NCI-H1092 treated with DMSO at 0.1 percent for 48 hours (cell line): ENCODE measurements around the gene RYR1.
"Not testable (repeated sequence)": the region's sequence is repeated elsewhere in the genome, so short reads cannot be mapped to it uniquely, and the experiment has no call there.

Experiments used
- DNase-seq: peaks from one replicate; lab custom pipeline; 2025; lab: John Stamatoyannopoulos, UW

The RYR1 gene

DNA sequence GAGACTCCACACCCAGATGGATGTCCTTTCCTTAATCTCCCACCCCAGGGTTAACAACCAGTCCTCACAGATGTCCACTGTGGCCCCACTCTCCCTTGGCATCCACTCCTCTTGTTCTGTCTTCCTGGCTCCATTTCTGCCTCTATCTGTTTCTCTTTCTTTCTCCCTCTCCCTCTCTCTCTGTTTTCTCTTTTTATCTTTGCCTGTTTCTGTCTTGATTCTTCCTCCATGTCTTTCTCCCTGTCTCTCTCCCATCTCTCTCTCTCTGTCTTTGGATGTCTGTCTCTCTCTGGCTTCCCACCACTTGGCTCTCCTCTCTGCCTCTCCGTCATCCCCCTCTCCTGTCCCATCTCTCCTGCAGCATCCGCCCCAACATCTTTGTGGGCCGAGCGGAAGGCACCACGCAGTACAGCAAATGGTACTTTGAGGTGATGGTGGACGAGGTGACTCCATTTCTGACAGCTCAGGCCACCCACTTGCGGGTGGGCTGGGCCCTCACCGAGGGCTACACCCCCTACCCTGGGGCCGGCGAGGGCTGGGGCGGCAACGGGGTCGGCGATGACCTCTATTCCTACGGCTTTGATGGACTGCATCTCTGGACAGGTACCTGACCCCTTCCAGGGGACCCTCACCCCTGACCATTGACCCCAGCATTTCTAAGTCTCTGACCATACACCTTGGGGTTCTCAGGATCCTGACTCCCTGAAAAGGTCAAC is 24.4 kb downstream of the RYR1 start:
- no peak for DNase-seq

DNA sequence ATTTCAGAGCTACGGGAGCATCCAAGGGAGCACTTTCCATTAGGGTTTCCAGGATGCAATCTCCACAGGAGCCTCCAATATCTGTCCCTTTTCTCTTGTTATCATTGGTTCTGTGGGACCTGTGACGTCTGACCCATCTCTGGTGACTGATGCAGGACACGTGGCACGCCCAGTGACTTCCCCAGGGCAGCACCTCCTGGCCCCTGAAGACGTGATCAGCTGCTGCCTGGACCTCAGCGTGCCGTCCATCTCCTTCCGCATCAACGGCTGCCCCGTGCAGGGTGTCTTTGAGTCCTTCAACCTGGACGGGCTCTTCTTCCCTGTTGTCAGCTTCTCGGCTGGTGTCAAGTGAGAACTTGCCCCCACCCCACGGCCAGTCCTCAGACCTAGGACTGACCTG is 25.5 kb downstream of the RYR1 start:
- no peak for DNase-seq

DNA sequence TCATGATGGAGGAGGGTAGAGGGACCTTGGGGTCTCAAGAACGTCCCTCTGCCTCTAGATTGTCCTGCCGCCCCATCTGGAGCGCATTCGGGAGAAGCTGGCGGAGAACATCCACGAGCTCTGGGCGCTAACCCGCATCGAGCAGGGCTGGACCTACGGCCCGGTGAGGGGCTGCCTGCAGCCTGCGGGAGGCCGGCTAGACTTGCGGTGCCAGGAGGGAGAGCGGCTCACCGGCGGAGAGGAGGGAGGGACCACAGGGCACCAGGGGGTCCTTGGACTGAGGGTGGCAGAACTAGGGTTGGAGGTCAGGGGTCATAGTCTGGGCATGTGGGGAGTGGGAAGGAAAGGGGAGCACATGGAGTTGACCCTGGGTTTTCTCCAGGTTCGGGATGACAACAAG is 29.9 kb downstream of the RYR1 start:
- DNase-seq = no peak

DNA sequence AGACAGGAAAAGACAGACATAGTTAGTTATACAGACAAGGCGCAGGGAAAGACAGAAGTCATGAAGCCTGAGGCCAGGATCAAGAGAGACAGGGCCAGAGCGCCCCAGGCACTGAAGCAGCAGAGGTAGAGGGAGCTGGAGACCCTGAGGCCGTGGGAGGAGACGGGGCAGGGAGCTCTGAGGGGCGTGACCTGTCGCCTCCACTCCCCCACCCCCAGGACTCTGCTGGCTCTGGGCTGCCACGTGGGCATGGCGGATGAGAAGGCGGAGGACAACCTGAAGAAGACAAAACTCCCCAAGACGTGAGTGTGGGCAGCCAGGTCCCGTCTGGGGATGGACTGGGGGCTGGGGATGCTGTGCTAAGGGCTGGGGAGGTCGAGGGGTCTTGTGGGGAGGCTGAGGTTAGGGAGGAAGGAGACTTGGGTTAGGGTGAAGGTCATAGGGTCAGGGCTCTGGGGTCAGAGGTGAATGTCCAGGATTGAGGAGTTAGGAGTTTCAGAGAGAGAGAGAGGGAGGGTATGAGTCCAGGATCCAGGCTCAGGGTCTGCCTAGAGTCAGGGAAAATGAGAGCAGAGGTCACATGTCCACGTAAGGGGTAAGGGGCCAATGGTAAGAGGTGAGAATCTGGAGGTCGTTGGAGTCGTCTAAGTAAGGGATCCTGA is 31.1 kb downstream of the RYR1 start:
- no peak for DNase-seq

DNA sequence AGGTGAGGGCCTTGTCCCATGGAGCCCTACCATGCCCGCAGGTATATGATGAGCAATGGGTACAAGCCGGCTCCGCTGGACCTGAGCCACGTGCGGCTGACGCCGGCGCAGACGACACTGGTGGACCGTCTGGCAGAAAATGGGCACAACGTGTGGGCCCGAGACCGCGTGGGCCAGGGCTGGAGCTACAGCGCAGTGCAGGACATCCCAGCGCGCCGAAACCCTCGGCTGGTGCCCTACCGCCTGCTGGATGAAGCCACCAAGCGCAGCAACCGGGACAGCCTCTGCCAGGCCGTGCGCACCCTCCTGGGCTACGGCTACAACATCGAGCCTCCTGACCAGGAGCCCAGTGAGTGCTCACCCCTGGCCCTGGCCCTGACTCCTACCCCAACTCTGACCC is 32.6 kb downstream of the RYR1 start:
- DNase-seq = no peak

DNA sequence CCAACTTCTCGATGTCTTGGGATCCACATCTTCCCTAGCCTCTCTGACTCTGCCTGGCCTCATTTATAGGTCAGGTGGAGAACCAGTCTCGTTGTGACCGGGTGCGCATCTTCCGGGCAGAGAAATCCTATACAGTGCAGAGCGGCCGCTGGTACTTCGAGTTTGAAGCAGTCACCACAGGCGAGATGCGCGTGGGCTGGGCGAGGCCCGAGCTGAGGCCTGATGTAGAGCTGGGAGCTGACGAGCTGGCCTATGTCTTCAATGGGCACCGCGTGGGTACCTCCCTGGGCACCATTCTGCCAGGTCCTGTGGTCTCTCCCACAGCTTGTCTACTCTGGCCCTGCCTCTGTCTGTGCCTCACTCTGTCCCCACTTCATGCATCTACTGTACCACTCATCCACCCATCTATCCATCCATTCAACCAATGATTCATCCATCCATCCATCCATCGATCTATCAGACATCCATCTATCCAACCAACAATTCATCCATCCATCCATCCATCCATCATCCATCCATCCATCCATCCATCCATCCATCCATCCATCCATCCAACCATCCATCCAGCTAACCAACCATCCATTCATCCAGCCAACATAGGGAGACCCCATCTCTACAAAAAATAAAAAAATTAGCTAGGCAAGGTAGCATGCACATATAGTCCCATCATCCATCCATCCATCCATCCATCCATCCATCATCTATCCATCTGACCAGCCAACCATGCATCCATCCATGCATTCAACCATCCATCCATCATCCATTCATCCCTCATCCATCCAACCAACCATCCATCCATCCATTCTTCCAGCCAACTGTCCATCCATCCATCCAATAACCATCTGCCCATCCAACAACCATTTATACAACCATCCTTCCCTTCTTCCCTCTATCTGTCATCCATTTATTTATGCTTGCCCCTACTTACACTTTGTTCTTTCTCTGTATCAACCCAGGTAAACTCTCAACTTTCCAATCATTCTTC is 34.3 kb downstream of the RYR1 start:
- DNase-seq = no peak

DNA sequence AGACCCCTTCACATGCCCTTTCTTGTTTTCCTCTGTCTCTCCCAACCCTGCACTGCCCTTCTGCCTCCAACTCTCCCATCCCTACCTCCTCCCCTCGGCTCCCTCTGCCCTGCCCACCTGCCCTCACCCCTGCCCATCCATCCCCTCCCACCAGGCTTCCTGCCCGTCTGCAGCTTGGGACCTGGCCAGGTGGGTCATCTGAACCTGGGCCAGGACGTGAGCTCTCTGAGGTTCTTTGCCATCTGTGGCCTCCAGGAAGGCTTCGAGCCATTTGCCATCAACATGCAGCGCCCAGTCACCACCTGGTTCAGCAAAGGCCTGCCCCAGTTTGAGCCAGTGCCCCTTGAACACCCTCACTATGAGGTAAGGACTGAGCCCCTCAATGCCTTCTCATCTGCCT is 35.7 kb downstream of the RYR1 start:
- no peak for DNase-seq

DNA sequence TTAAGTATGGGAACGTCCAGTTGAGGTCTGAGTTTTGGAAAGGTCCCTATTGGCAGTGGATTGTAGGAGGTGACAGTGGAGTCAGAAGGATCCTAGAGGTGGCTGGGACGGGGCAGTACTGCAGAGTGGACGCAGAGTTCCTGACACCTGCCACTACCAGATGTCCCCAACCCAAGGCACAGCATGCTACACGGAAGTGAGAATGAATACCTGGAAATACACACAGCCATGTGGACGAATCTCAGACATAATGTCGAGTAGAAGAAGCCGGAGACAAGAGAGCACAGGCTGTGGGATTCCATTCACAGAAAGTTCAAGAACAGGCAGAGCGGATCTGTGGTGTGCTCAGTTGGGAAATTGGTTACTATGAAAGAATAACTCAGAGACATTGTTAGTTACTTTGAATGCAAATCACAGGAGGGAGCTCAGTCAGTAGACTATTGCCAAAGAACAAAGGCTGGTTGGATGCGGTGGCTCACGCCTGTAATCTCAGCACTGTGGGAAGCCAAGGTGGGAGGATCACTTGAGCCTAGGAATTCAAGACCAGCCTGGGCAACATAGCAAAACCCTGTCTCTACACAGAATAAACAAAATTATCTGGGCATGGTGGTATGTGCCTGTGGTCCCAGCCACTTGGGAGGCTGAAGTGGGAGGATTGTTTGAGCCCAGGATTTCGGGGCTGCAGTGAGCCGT is 37.4 kb downstream of the RYR1 start:
- DNase-seq = no peak

DNA sequence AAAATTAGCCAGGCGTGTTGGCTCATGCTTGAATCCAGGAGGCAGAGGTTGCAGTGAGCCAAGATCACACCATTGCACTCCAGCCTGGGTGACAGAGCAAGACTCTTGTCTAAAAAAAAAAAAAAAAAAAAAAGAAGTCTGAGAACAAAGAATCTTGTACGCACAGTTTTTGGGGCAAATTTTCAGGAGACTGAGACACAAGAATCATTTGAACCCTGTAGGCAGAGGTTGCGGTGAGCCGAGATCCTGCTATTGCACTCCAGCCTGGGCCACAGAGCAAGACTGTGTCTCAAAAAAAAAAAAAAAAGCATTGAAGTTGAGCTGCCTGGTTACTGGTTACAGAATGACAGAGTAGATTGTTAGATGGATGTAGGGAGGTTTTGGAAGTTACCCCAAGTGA is 39.2 kb downstream of the RYR1 start:
- DNase-seq = not testable (repeated sequence)

DNA sequence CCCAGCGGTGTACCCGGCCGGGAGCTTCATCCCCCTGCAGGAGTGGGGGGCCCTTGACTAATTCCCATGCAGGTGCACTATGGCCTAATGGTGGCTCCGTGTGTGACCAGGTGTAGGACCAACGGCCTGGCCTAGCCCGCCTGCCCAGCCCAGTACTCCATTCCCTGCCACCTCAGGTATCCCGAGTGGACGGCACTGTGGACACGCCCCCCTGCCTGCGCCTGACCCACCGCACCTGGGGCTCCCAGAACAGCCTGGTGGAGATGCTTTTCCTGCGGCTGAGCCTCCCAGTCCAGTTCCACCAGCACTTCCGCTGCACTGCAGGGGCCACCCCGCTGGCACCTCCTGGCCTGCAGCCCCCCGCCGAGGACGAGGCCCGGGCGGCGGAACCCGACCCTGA is 39.7 kb downstream of the RYR1 start:
- DNase-seq = no peak

DNA sequence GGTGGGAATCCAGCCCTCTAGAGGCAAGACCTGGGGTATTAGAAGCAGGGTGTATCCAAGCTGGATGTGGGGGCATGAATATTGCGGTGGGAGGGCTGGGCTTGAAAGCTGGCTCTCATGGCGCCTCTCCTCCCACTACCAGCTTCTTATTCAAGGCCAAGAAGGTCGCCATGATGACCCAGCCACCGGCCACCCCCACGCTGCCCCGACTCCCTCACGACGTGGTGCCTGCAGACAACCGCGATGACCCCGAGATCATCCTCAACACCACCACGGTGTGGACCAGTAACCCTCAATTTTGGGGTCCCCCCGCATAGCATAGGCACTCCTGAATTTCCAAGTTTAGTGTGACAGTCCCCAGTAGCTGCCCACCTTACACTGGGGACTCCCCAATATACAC is 41.7 kb downstream of the RYR1 start:
- no peak for DNase-seq

DNA sequence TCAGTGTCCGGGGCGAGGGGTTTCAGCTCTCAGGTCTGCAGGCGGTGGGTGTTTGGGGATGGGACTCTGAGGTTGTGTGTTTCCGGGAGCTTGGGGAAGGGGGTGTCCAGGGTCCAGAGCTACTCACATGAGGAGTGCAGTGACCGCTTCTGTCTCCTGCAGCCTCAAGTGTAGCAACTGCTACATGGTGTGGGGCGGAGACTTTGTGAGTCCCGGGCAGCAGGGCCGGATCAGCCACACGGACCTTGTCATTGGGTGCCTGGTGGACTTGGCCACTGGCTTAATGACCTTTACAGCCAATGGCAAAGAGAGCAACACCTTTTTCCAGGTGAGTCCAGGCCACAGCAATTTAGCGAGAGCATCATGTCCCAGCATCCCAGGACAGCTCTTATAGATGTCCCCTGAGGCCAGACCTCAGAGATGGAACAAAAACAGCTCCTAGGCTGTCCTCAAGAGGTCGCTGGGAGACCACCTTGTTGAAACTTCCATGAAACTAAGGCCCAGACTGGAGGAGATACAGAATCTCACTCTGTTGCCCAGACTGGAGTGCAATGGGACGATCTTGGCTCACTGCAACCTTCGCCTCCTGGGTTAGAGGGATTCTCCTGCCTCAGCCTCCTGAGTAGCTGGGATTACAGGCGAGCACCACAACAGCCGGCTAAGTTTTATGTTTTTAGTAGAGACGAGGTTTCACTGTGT is 44.9 kb downstream of the RYR1 start:
- DNase-seq = no peak

DNA sequence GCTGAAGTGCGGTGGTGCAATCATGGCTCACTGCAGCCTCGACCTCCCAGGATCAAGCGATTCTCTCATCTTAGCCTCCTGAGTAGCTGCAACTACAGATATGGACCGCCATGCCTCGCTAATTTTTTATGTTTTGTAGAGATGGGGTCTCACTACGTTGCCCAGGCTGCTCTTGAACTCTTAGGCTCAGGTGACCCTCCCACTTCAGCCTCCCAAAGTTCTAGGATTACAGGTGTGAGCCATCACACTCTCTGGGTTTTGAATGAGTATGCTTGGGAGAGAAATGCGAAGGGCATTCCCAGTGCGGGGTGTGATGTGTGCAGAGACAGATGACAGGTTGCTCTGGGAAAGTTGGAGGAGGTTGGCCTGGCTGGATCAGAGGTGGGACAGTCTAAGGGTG is 49.0 kb downstream of the RYR1 start:
- no peak for DNase-seq

DNA sequence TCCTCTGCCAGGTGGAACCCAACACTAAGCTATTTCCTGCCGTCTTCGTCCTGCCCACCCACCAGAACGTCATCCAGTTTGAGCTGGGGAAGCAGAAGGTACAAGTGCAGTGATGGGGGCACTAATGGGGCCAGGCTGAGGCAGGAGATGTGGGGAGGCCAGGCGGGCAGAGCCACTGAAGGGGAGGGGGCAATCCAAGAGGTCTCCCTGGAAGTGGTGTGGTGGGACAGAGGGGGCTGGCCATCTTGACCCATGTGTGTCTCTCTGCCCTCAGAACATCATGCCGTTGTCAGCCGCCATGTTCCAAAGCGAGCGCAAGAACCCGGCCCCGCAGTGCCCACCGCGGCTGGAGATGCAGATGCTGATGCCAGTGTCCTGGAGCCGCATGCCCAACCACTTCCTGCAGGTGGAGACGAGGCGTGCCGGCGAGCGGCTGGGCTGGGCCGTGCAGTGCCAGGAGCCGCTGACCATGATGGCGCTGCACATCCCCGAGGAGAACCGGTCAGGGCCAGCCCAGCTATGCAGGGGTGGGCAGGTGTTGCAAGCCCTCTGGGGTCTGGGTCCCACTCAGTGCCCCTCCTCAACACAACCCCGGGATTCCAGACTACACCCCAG is 49.6 kb downstream of the RYR1 start:
- no peak for DNase-seq

DNA sequence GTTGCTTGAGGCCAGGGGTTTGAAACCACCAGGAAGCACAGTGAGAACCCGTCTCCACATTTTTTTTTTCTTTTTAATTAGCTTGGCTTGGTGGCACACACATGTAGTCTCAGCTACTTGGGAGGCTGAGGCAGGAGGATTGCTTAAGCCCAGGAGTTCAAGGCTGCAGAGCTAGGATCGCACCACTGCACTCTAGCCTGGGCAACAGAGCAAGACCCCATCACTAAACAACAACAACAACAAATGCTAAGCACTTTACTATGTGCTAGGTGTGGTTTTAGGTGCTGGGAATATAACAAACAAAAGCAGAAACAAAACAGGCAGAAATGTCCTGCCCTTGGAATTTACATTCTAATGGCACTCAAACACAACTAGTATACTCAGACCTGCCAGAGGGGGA is 51.3 kb downstream of the RYR1 start:
- DNase-seq = no peak

DNA sequence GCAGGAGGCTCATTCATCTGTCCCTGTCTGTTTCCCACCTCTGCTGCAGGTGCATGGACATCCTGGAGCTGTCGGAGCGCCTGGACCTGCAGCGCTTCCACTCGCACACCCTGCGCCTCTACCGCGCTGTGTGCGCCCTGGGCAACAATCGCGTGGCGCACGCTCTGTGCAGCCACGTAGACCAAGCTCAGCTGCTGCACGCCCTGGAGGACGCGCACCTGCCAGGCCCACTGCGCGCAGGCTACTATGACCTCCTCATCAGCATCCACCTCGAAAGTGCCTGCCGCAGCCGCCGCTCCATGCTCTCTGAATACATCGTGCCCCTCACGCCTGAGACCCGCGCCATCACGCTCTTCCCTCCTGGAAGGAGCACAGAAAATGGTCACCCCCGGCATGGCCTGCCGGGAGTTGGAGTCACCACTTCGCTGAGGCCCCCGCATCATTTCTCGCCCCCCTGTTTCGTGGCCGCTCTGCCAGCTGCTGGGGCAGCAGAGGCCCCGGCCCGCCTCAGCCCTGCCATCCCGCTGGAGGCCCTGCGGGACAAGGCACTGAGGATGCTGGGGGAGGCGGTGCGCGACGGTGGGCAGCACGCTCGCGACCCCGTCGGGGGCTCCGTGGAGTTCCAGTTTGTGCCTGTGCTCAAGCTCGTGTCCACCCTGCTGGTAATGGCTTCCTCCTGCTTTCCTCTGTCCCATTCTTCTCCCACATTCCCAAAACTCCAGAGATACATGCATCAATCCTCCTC is 52.2 kb downstream of the RYR1 start:
- no peak for DNase-seq

DNA sequence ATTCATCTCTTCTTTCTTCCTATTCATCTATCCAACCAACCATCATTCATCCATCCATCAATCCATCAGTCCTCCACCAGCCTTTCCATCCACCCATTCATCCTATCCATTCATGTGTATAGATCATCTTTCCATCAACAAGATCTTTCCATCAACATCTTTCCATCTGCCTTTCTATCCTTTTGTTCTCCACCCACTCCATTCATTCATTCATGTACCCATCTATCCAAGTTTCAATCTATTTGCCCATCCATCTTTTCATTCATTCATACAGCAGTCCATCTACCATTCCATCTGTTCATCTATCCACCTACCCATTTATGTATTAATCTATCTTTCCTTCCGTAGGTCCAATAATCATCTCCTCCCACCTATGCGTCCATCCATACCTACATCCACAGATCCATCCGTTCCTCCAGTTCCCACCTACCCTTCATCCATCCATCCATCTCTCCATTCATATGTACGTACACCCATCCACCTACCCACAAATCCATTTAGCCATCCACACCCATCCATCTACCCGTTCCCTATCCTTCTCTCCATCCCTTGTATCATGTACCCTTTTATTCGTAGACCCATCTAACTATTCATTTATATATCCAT is 53.3 kb downstream of the RYR1 start:
- DNase-seq = no peak

DNA sequence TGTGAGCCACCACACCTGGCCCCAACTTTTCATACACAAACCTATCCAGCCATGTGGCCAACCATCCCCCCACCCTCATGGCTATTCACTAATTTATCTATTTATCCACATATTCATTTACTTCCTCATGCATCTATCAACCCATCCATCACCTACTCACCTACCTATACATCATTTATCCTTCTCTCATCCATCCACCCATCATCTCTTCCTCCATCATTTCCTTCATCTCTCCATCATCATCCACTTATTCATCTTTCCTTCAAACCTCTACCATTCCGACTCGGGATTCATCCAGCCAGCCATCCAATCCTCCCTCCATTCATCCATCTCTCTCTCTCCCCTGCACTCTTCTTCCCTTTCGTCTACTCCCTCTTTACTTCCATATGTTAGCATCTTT is 54.6 kb downstream of the RYR1 start:
- DNase-seq = no peak

DNA sequence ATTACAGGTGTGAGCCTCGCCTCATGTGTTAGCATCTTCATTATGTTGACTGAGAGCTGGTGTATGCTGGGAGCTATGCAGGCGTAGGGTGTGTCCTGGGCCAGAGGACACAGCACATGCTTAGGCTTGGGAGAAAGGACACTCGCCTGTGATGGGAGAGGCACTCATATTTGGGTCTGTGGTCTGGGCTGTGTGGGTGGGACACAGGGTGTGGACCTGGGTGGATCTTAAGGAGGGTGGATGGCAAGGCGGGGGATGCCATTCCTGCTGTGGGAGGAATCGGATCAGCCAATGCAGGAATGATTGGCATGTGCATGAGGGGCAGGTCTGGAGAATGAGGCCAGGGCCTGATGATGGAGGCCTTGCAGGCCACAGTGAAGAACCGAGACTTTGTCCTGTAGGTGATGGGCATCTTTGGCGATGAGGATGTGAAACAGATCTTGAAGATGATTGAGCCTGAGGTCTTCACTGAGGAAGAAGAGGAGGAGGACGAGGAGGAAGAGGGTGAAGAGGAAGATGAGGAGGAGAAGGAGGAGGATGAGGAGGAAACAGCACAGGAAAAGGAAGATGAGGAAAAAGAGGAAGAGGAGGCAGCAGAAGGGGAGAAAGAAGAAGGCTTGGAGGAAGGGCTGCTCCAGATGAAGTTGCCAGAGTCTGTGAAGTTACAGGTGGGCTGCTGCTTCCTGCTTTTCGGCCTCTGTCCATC is 55.4 kb downstream of the RYR1 start:
- no peak for DNase-seq
